ENCODE results near the gene IGSF6.

Gene IGSF6

GRCh38 chr16:21628121-21628726, 24.2 kb downstream of the IGSF6 start:
- DNase-seq (ENCODE audit: extremely low read depth, insufficient read length) = no peak
- Histone ChIP-seq H3K4me3 (replicated peaks; ENCODE audit: low read depth, low read length) (no peak overlapping the region), H3K36me3 (ENCODE audit: control insufficient read depth, insufficient read depth, low read length) (no peaks in the 10 kb centered on the region; the same call in 1 of the 2 replicates), H3K27me3 (replicated peaks; ENCODE audit: control insufficient read depth, insufficient read depth, low read length) (no peaks in the 10 kb centered on the region)
- TF ChIP-seq CTCF (IDR thresholded peaks at IDR 0.05; ENCODE audit: insufficient read depth, low read length, poor library complexity, severe bottlenecking) = no peak

- no peaks in the 10 kb centered on the region; the same call in 1 of the 2 replicates for H3K36me3 ChIP-seq (ENCODE audit: control insufficient read depth, insufficient read depth, low read length)
- DNase-seq (ENCODE audit: extremely low read depth, insufficient read length) = no peak
Observed at GRCh38 chr16:21626659-21627277, 25.6 kb downstream of the IGSF6 start.

GRCh38 chr16:21625026-21625425, 27.4 kb downstream of the IGSF6 start:
- no peak overlapping the region for H3K4me3 ChIP-seq (replicated peaks; ENCODE audit: low read depth, low read length)
- H3K36me3 ChIP-seq (ENCODE audit: control insufficient read depth, insufficient read depth, low read length) = no peaks in the 10 kb centered on the region; the same call in 1 of the 2 replicates
- DNase-seq (ENCODE audit: extremely low read depth, insufficient read length) = no peak
- no peaks in the 10 kb centered on the region for H3K27me3 ChIP-seq (replicated peaks; ENCODE audit: control insufficient read depth, insufficient read depth, low read length)
- TF ChIP-seq CTCF (IDR thresholded peaks at IDR 0.05; ENCODE audit: insufficient read depth, low read length, poor library complexity, severe bottlenecking) = no peak

More at GRCh38 chr16:21626659-21627277, 25.6 kb downstream of the IGSF6 start:
- Histone ChIP-seq H3K27me3 (replicated peaks; ENCODE audit: control insufficient read depth, insufficient read depth, low read length) (no peaks in the 10 kb centered on the region), H3K4me3 (replicated peaks; ENCODE audit: low read depth, low read length) (no peak overlapping the region)
- no peak for TF ChIP-seq CTCF (IDR thresholded peaks at IDR 0.05; ENCODE audit: insufficient read depth, low read length, poor library complexity, severe bottlenecking)

GRCh38 chr16:21622545-21622944, 29.9 kb downstream of the IGSF6 start:
- TF ChIP-seq CTCF (IDR thresholded peaks at IDR 0.05; ENCODE audit: insufficient read depth, low read length, poor library complexity, severe bottlenecking) = no peak
- no peak for DNase-seq (ENCODE audit: extremely low read depth, insufficient read length)
- H3K27me3 ChIP-seq (replicated peaks; ENCODE audit: control insufficient read depth, insufficient read depth, low read length) = no peaks in the 10 kb centered on the region
- no peaks in the 10 kb centered on the region; the same call in 1 of the 2 replicates for H3K36me3 ChIP-seq (ENCODE audit: control insufficient read depth, insufficient read depth, low read length)
- H3K4me3 ChIP-seq (replicated peaks; ENCODE audit: low read depth, low read length) = no peak overlapping the region

- Histone ChIP-seq H3K4me3 (replicated peaks; ENCODE audit: low read depth, low read length) (no peak overlapping the region), H3K36me3 (ENCODE audit: control insufficient read depth, insufficient read depth, low read length) (no peaks in the 10 kb centered on the region; the same call in 1 of the 2 replicates), H3K27me3 (replicated peaks; ENCODE audit: control insufficient read depth, insufficient read depth, low read length) (no peaks in the 10 kb centered on the region)
- no peak for DNase-seq (ENCODE audit: extremely low read depth, insufficient read length)
- no peak for TF ChIP-seq CTCF (IDR thresholded peaks at IDR 0.05; ENCODE audit: insufficient read depth, low read length, poor library complexity, severe bottlenecking)
Observed at GRCh38 chr16:21620592-21620991, 31.8 kb downstream of the IGSF6 start.
